Hepatocyte (in vitro differentiated cells): Measurements from ENCODE around the gene DNASE1.

Experiments used
- EZH2 ChIP-seq: fragments of 200-600 bp; sonication (generic); IDR thresholded peaks from 2 replicates; pipeline ENCODE4 v1.6.1; 2016; ENCODE audit warnings: antibody characterized with exemption, mild to moderate bottlenecking, borderline replicate concordance
- TF ChIP-seq, protein P1 (sequence below): fragments of 200-600 bp; sonication (generic); IDR thresholded peaks from 2 replicates; pipeline ENCODE4 v1.5.1; 2016; ENCODE audit warnings: antibody characterized with exemption, mild to moderate bottlenecking; ENCODE audit not compliant: poor library complexity

DNA sequence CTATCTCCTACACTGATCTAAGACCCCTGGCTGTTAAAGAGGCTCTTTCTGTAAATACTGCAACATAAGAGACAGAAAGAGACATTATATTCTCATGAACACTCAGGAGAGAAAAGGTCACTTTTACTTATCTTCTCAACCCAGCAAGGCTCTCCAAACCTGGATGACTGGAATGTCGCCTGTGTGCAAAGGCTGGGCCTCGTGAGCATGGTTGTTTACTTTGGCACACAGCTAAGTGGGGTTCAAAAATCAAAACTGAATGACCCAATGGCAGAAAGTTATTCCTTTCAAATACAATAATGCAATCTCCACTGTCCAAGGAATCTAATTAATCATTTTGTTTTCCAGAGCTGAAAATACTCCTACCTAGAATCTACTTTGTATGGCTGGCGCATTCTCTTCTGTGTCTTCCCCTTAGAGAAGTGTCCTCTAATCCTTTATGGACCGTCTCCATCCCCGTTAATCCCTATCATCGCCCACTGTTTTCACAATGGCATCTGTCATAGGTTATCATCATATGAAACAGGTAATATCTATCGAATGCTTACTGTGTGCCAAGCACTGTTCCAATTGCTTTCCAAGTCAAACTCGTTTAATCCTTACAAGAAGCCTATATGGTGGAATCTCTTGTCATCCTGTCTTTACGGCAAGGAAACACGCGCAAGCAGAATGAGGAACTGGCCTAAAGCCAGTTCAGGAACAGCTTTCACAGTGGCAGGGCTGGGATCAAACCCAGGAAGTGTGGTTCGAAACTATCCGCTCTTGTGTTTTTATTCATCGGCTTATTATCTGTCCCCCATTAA is 44.4 kb upstream of the DNASE1 start:
- TF ChIP-seq EZH2, result no peak
- TF ChIP-seq, protein P1, sequence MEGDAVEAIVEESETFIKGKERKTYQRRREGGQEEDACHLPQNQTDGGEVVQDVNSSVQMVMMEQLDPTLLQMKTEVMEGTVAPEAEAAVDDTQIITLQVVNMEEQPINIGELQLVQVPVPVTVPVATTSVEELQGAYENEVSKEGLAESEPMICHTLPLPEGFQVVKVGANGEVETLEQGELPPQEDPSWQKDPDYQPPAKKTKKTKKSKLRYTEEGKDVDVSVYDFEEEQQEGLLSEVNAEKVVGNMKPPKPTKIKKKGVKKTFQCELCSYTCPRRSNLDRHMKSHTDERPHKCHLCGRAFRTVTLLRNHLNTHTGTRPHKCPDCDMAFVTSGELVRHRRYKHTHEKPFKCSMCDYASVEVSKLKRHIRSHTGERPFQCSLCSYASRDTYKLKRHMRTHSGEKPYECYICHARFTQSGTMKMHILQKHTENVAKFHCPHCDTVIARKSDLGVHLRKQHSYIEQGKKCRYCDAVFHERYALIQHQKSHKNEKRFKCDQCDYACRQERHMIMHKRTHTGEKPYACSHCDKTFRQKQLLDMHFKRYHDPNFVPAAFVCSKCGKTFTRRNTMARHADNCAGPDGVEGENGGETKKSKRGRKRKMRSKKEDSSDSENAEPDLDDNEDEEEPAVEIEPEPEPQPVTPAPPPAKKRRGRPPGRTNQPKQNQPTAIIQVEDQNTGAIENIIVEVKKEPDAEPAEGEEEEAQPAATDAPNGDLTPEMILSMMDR, result no peak
